ENCODE results near the gene VIPR2.
A peak's percentile ranks its signal among the peaks of the same experiment; 100 is the strongest.

VIPR2 gene

GRCh38 chr7:159099711-159100231, 44.9 kb downstream of the VIPR2 start:
- no peaks in the 10 kb centered on the region for H3K9me3 ChIP-seq
- H3K4me3 ChIP-seq: no peak overlapping the region
- TF ChIP-seq, protein P1, sequence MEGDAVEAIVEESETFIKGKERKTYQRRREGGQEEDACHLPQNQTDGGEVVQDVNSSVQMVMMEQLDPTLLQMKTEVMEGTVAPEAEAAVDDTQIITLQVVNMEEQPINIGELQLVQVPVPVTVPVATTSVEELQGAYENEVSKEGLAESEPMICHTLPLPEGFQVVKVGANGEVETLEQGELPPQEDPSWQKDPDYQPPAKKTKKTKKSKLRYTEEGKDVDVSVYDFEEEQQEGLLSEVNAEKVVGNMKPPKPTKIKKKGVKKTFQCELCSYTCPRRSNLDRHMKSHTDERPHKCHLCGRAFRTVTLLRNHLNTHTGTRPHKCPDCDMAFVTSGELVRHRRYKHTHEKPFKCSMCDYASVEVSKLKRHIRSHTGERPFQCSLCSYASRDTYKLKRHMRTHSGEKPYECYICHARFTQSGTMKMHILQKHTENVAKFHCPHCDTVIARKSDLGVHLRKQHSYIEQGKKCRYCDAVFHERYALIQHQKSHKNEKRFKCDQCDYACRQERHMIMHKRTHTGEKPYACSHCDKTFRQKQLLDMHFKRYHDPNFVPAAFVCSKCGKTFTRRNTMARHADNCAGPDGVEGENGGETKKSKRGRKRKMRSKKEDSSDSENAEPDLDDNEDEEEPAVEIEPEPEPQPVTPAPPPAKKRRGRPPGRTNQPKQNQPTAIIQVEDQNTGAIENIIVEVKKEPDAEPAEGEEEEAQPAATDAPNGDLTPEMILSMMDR (IDR thresholded peaks at IDR 0.05): no peak
- H3K27me3 ChIP-seq: no peaks in the 10 kb centered on the region
- intact Hi-C loops (cut with DNase I; ENCODE audit: low total_unique reads): loop anchor here (5.0 kb wide), 1 partner anchor 67 kb away; no protein-coding TSS in a partner anchor
- peak in 1 of 2 donors; percentile 65 for DNase-seq
- peaks cover 0 to 85% (median 69%) of the 10 kb centered on the region in 4 donors for H3K4me1 ChIP-seq
- H3K27ac ChIP-seq: peak overlapping the region; percentile 93 to 94
- H3K36me3 ChIP-seq: peaks cover 0 to 8% (median 6%) of the 10 kb centered on the region in 3 donors

GRCh38 chr7:159098811-159099655, 45.6 kb downstream of the VIPR2 start:
- H3K27me3 ChIP-seq: no peaks in the 10 kb centered on the region
- peak in 1 of 2 donors; percentile 84 for DNase-seq
- intact Hi-C loops (cut with DNase I; ENCODE audit: low total_unique reads): loop anchor here (5.0 kb wide), 1 partner anchor 67 kb away; no protein-coding TSS in a partner anchor
- TF ChIP-seq, protein P1 (IDR thresholded peaks at IDR 0.05): peak; percentile 11 to 30
- peaks cover 0 to 85% (median 70%) of the 10 kb centered on the region in 4 donors for H3K4me1 ChIP-seq
- H3K9me3 ChIP-seq: no peaks in the 10 kb centered on the region
- no peak overlapping the region for H3K4me3 ChIP-seq
- H3K36me3 ChIP-seq: peaks cover 0 to 8% (median 6%) of the 10 kb centered on the region in 3 donors
- H3K27ac ChIP-seq: peak overlapping the region; percentile 93 to 94

DNA sequence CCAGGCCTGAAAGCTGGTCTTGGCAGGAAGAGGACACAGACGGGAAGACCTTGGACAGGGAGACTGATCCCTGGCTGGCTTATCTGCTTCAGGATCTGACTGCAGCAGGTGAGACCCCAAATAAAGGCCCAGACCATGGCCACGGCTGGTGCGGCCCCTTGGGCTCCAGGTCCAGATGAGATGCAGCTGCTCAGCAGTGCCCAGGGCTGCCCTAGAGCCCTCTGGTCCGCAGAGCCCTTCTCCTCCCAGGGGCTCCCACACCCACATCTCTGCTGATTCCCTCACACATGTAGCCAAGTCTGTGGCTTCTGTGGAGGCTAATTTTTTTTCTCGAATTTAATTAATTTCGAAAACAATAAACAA, 46.3 kb downstream of the VIPR2 start:
- H3K36me3 ChIP-seq: peaks cover 0 to 8% (median 6%) of the 10 kb centered on the region in 3 donors
- TF ChIP-seq, protein P1 (IDR thresholded peaks at IDR 0.05): no peak
- H3K4me3 ChIP-seq: no peak overlapping the region
- H3K4me1 ChIP-seq: peaks cover 0 to 85% (median 67%) of the 10 kb centered on the region in 4 donors
- H3K27ac ChIP-seq: peak overlapping the region; percentile 93 to 94
- H3K27me3 ChIP-seq: no peaks in the 10 kb centered on the region
- H3K9me3 ChIP-seq: no peaks in the 10 kb centered on the region
- DNase-seq: no peak
- intact Hi-C loops (cut with DNase I; ENCODE audit: low total_unique reads): loop anchor here (5.0 kb wide), 1 partner anchor 66 kb away; no protein-coding TSS in a partner anchor

- Histone ChIP-seq H3K9me3 (no peaks in the 10 kb centered on the region), H3K36me3 (peaks cover 0 to 8% (median 6%) of the 10 kb centered on the region in 3 donors), H3K27ac (peak overlapping the region; percentile 93 to 94), H3K4me1 (peaks cover 0 to 85% (median 62%) of the 10 kb centered on the region in 4 donors), H3K4me3 (peak overlapping the region; percentile 10 to 22), H3K27me3 (no peaks in the 10 kb centered on the region)
- TF ChIP-seq, protein P1 (IDR thresholded peaks at IDR 0.05): no peak
- peak in 1 of 2 donors; percentile 81 for DNase-seq
- intact Hi-C loops (cut with DNase I; ENCODE audit: low total_unique reads): loop anchor here (5.0 kb wide), 1 partner anchor 66 kb away; no protein-coding TSS in a partner anchor
Measured at GRCh38 chr7:159097661-159098423, 46.8 kb downstream of the VIPR2 start.

Measured in tibial artery (tissue), 4 donors.